ENCODE measurements around the gene SPINT2. TPM values are rescaled to one million over a fixed set of nuclear protein-coding genes. Genes with fewer than 3 reads are reported as not detected.
"Not testable (repeated sequence)": the region's sequence is repeated elsewhere in the genome, so short reads cannot be mapped to it uniquely, and the experiment has no call there.

SPINT2 gene
- total RNA-seq, 1 donor from 2014 or later = 277 TPM

DNA sequence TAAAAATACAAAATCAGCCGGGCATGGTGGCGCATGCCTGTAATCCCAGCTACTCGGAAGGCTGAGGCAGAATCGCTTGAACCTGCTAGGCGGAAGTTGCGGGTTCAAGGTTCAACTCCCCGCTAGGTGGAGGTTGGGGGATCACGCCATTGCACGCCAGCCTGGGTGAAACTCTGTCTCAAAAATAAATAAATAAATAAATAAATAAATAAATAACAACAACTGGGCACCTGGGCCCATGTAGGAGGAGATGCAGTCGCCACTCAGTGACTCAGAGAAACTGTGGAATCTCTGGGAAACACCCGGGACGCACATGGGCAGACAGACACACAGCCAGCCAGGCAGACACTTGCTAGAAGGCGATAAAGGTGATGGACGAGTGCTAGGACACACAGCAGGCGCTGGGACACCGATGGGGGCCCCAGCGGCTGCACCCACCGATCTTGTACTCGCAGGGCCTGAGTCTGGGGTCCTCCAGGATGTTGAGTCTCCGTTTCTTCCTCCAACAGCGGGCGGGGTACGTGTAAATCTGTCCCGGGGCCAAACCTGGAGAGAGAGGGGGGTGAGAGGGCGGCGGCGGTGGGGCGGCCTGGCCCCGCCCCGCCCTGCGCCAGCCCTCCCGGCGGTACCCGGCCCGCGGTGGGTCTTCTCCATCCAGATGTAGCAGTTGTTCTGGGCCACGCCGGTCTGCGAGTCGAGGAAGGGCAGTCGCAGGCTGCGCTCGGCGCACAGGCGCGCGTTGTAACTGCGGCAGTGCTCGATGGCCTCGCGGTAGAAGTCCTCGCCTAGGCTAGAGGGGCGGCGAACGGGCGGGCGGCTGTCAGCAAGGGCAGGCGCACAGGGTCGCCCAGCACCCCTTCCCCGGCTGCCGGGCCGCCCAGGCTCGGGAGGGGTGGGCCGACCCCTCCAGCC, 42.2 kb upstream of the SPINT2 start:
- H3K4me1 Mint-ChIP-seq = peaks cover 8% of the 10 kb centered on the region
- no peak for DNase-seq (ENCODE audit: low spot score in 2 of 2, unreplicated experiment in 2 of 2)
- H3K27ac Mint-ChIP-seq = no peak overlapping the region
- no peak overlapping the region for H3K4me3 Mint-ChIP-seq
- H3K27me3 Mint-ChIP-seq (ENCODE audit: low read depth) = peaks cover 15% of the 10 kb centered on the region
- TF ChIP-seq, protein P1, sequence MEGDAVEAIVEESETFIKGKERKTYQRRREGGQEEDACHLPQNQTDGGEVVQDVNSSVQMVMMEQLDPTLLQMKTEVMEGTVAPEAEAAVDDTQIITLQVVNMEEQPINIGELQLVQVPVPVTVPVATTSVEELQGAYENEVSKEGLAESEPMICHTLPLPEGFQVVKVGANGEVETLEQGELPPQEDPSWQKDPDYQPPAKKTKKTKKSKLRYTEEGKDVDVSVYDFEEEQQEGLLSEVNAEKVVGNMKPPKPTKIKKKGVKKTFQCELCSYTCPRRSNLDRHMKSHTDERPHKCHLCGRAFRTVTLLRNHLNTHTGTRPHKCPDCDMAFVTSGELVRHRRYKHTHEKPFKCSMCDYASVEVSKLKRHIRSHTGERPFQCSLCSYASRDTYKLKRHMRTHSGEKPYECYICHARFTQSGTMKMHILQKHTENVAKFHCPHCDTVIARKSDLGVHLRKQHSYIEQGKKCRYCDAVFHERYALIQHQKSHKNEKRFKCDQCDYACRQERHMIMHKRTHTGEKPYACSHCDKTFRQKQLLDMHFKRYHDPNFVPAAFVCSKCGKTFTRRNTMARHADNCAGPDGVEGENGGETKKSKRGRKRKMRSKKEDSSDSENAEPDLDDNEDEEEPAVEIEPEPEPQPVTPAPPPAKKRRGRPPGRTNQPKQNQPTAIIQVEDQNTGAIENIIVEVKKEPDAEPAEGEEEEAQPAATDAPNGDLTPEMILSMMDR (IDR thresholded peaks at IDR 0.05; ENCODE audit: unreplicated experiment) = no peak
- no peaks in the 10 kb centered on the region for H3K36me3 Mint-ChIP-seq
- H3K9me3 Mint-ChIP-seq = no peaks in the 10 kb centered on the region

- Mint-ChIP-seq H3K4me1 (peaks cover 10% of the 10 kb centered on the region), H3K27ac (no peak overlapping the region), H3K9me3 (no peaks in the 10 kb centered on the region), H3K36me3 (no peaks in the 10 kb centered on the region), H3K4me3 (peak overlapping the region; percentile 76), H3K27me3 (ENCODE audit: low read depth) (peaks cover 24% of the 10 kb centered on the region)
- TF ChIP-seq, protein P1 (IDR thresholded peaks at IDR 0.05; ENCODE audit: unreplicated experiment) = no peak
- DNase-seq (ENCODE audit: low spot score in 2 of 2, unreplicated experiment in 2 of 2) = no peak
Observed at GRCh38 chr19:38223119-38223523, 41.3 kb upstream of the SPINT2 start.

DNA sequence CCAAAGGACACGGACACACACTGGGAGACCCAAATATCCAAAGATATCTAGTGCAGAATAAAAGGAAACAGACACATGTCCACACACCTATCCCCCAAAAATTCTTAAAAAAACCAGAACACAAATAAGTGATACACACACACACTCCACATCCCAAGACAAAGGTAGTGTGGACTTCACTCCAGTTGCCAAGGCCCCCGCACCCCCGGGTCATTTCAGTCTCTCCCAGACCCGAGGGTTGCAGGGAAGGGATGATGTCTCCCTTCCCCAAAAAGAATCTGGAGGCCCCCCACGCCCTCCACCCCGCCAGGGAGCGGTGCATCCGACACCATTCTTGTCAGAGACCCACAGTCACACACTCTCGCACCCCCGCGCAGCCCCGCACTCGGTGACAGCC, 40.8 kb upstream of the SPINT2 start:
- Mint-ChIP-seq H3K9me3 (no peaks in the 10 kb centered on the region), H3K4me3 (peak overlapping the region; percentile 76), H3K4me1 (peaks cover 12% of the 10 kb centered on the region), H3K27me3 (ENCODE audit: low read depth) (peaks cover 26% of the 10 kb centered on the region), H3K36me3 (no peaks in the 10 kb centered on the region), H3K27ac (no peak overlapping the region)
- TF ChIP-seq, protein P1 (IDR thresholded peaks at IDR 0.05; ENCODE audit: unreplicated experiment) = no peak
- no peak for DNase-seq (ENCODE audit: low spot score in 2 of 2, unreplicated experiment in 2 of 2)

DNA sequence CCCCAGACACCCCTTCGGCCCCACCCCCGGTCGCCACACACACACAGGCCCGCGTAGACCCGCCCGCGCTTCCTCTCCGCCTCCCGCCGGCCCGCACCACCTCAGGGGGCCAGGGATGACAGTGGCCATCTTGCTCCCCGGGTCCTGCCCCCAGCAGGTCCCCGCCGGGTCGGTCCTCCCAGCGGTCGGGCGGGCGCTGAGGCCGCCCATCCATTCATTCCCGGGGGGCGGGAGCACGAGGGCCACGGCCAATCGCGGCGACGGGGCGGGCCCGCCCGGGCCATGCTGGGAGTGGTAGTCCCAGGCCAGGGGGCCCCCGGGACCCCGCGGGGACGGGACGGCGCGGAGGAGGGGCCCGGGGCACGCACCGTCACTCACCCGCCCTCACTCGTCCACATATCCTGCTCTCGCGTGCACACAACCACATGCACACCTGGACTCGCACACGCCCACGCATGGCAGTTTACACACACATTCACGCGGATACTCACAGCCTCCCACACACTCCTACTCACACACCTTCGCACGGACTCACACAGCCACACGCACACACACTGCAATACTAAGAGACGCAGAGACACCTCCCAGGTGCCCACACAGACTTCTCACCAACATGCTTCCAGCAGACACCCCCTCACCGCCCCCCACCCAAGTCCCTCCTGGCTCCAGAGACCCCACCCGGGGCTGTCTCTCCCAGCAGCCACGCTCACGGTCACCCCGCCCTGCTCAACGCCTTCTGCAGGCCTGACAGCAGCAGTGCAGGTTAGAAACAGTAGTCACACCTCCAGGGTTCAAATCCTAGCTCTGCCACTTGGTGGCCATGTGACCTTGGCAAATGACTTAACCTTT, 40.1 kb upstream of the SPINT2 start, which contains the start of gene DPF1:
TSS of gene DPF1 (minus strand) at position 209 of the 849 bp plus-strand sequence. CDS start at position 129, 80 bp downstream.
- Mint-ChIP-seq H3K4me3 (peak within 1 kb of the TSS; percentile 76), H3K27ac (peak within 1 kb of the TSS; percentile 55), H3K4me1 (peaks cover 12% of the 10 kb centered on the region), H3K27me3 (ENCODE audit: low read depth) (peaks cover 32% of the 10 kb centered on the region), H3K9me3 (no peaks in the 10 kb centered on the region), H3K36me3 (no peaks in the 10 kb centered on the region)
- peak; percentile 65 to 79 for DNase-seq (ENCODE audit: low spot score in 2 of 2, unreplicated experiment in 2 of 2)
- TF ChIP-seq, protein P1 (IDR thresholded peaks at IDR 0.05; ENCODE audit: unreplicated experiment) = peak; percentile 13

GRCh38 chr19:38224863-38225218, 39.5 kb upstream of the SPINT2 start:
- not testable (repeated sequence) for H3K9me3 Mint-ChIP-seq; H3K36me3 Mint-ChIP-seq; H3K27ac Mint-ChIP-seq; DNase-seq (ENCODE audit: low spot score in 2 of 2, unreplicated experiment in 2 of 2)
- peaks cover 33% of the 10 kb centered on the region for H3K27me3 Mint-ChIP-seq (ENCODE audit: low read depth)
- H3K4me3 Mint-ChIP-seq = peak overlapping the region; percentile 76
- TF ChIP-seq, protein P1 (IDR thresholded peaks at IDR 0.05; ENCODE audit: unreplicated experiment) = peak; percentile 5
- H3K4me1 Mint-ChIP-seq = peaks cover 12% of the 10 kb centered on the region

Measured in mesothelial cell of epicardium (in vitro differentiated cells).